ENCODE results near the gene S1PR4.

Gene S1PR4

GRCh38 chr19:3178377-3178972 lies at the start of gene S1PR4:
Gene S1PR4 (plus strand): TSS chr19:3178769. CDS start chr19:3178793, 24 bp downstream.
- H3K36me3 ChIP-seq (ENCODE audit: insufficient read depth, low read depth, low read length): no peaks in the 10 kb centered on the region
- no peaks in the 10 kb centered on the region for H3K9me3 ChIP-seq (ENCODE audit: insufficient read depth, low read depth, low read length)
- H3K4me3 ChIP-seq (ENCODE audit: low read length): no peak within 1 kb of the TSS
- H3K9ac ChIP-seq (ENCODE audit: low read depth, low read length): no peak within 1 kb of the TSS
- no peak within 1 kb of the TSS for H3K27ac ChIP-seq (ENCODE audit: low read length)
- H3K4me1 ChIP-seq (ENCODE audit: insufficient read depth, low read length): no peaks in the 10 kb centered on the region
- H3K27me3 ChIP-seq (ENCODE audit: insufficient read depth, low read length): no peaks in the 10 kb centered on the region

- H3K9ac ChIP-seq (ENCODE audit: low read depth, low read length): no peak overlapping the region
- H3K4me3 ChIP-seq (ENCODE audit: low read length): no peak overlapping the region
- H3K36me3 ChIP-seq (ENCODE audit: insufficient read depth, low read depth, low read length): no peaks in the 10 kb centered on the region
- H3K27me3 ChIP-seq (ENCODE audit: insufficient read depth, low read length): no peaks in the 10 kb centered on the region
- no peak overlapping the region for H3K27ac ChIP-seq (ENCODE audit: low read length)
- H3K4me1 ChIP-seq (ENCODE audit: insufficient read depth, low read length): no peaks in the 10 kb centered on the region
- H3K9me3 ChIP-seq (ENCODE audit: insufficient read depth, low read depth, low read length): no peaks in the 10 kb centered on the region
Measured at GRCh38 chr19:3129112-3129511, 49.5 kb upstream of the S1PR4 start.

- no peaks in the 10 kb centered on the region for H3K27me3 ChIP-seq (ENCODE audit: insufficient read depth, low read length)
- no peaks in the 10 kb centered on the region for H3K9me3 ChIP-seq (ENCODE audit: insufficient read depth, low read depth, low read length)
- no peaks in the 10 kb centered on the region for H3K36me3 ChIP-seq (ENCODE audit: insufficient read depth, low read depth, low read length)
- H3K4me1 ChIP-seq (ENCODE audit: insufficient read depth, low read length): no peaks in the 10 kb centered on the region
- no peak overlapping the region for H3K9ac ChIP-seq (ENCODE audit: low read depth, low read length)
- no peak overlapping the region for H3K4me3 ChIP-seq (ENCODE audit: low read length)
- H3K27ac ChIP-seq (ENCODE audit: low read length): no peak overlapping the region
Measured at GRCh38 chr19:3131168-3131567, 47.4 kb upstream of the S1PR4 start.

GRCh38 chr19:3132971-3133792 lies 45.4 kb upstream of the S1PR4 start:
- H3K4me1 ChIP-seq (ENCODE audit: insufficient read depth, low read length): no peaks in the 10 kb centered on the region
- no peaks in the 10 kb centered on the region for H3K36me3 ChIP-seq (ENCODE audit: insufficient read depth, low read depth, low read length)
- no peaks in the 10 kb centered on the region for H3K27me3 ChIP-seq (ENCODE audit: insufficient read depth, low read length)
- H3K4me3 ChIP-seq (ENCODE audit: low read length): no peak overlapping the region
- no peak overlapping the region for H3K27ac ChIP-seq (ENCODE audit: low read length)
- H3K9me3 ChIP-seq (ENCODE audit: insufficient read depth, low read depth, low read length): no peaks in the 10 kb centered on the region
- H3K9ac ChIP-seq (ENCODE audit: low read depth, low read length): no peak overlapping the region

- no peak overlapping the region for H3K9ac ChIP-seq (ENCODE audit: low read depth, low read length)
- H3K27ac ChIP-seq (ENCODE audit: low read length): no peak overlapping the region
- H3K4me3 ChIP-seq (ENCODE audit: low read length): no peak overlapping the region
Measured at GRCh38 chr19:3133793-3134116, 44.8 kb upstream of the S1PR4 start.

GRCh38 chr19:3135961-3136683 lies 42.4 kb upstream of the S1PR4 start, which contains the start of gene GNA15:
Gene GNA15 (plus strand): TSS chr19:3136033. CDS start chr19:3136451, 418 bp downstream.
- Histone ChIP-seq H3K27me3 (ENCODE audit: insufficient read depth, low read length) (no peaks in the 10 kb centered on the region), H3K4me1 (ENCODE audit: insufficient read depth, low read length) (no peaks in the 10 kb centered on the region), H3K9me3 (ENCODE audit: insufficient read depth, low read depth, low read length) (no peaks in the 10 kb centered on the region), H3K4me3 (ENCODE audit: low read length) (no peak within 1 kb of the TSS), H3K27ac (ENCODE audit: low read length) (no peak within 1 kb of the TSS), H3K9ac (ENCODE audit: low read depth, low read length) (no peak within 1 kb of the TSS), H3K36me3 (ENCODE audit: insufficient read depth, low read depth, low read length) (no peaks in the 10 kb centered on the region)

More at GRCh38 chr19:3133793-3134116, 44.8 kb upstream of the S1PR4 start:
- H3K27me3 ChIP-seq (ENCODE audit: insufficient read depth, low read length): no peaks in the 10 kb centered on the region
- H3K4me1 ChIP-seq (ENCODE audit: insufficient read depth, low read length): no peaks in the 10 kb centered on the region
- H3K36me3 ChIP-seq (ENCODE audit: insufficient read depth, low read depth, low read length): no peaks in the 10 kb centered on the region
- H3K9me3 ChIP-seq (ENCODE audit: insufficient read depth, low read depth, low read length): no peaks in the 10 kb centered on the region

- Histone ChIP-seq H3K9ac (ENCODE audit: low read depth, low read length) (no peak overlapping the region), H3K9me3 (ENCODE audit: insufficient read depth, low read depth, low read length) (no peaks in the 10 kb centered on the region), H3K27ac (ENCODE audit: low read length) (no peak overlapping the region), H3K4me3 (ENCODE audit: low read length) (no peak overlapping the region), H3K36me3 (ENCODE audit: insufficient read depth, low read depth, low read length) (no peaks in the 10 kb centered on the region), H3K27me3 (ENCODE audit: insufficient read depth, low read length) (no peaks in the 10 kb centered on the region), H3K4me1 (ENCODE audit: insufficient read depth, low read length) (no peaks in the 10 kb centered on the region)
Measured at GRCh38 chr19:3136684-3137055, 41.9 kb upstream of the S1PR4 start.

GRCh38 chr19:3137119-3137518 lies 41.5 kb upstream of the S1PR4 start:
- Histone ChIP-seq H3K36me3 (ENCODE audit: insufficient read depth, low read depth, low read length) (no peaks in the 10 kb centered on the region), H3K9me3 (ENCODE audit: insufficient read depth, low read depth, low read length) (no peaks in the 10 kb centered on the region), H3K4me1 (ENCODE audit: insufficient read depth, low read length) (no peaks in the 10 kb centered on the region), H3K4me3 (ENCODE audit: low read length) (no peak overlapping the region), H3K27me3 (ENCODE audit: insufficient read depth, low read length) (no peaks in the 10 kb centered on the region), H3K27ac (ENCODE audit: low read length) (no peak overlapping the region), H3K9ac (ENCODE audit: low read depth, low read length) (no peak overlapping the region)

- H3K36me3 ChIP-seq (ENCODE audit: insufficient read depth, low read depth, low read length): no peaks in the 10 kb centered on the region
- H3K4me3 ChIP-seq (ENCODE audit: low read length): no peak overlapping the region
- no peaks in the 10 kb centered on the region for H3K9me3 ChIP-seq (ENCODE audit: insufficient read depth, low read depth, low read length)
- no peak overlapping the region for H3K27ac ChIP-seq (ENCODE audit: low read length)
- H3K9ac ChIP-seq (ENCODE audit: low read depth, low read length): no peak overlapping the region
- no peaks in the 10 kb centered on the region for H3K4me1 ChIP-seq (ENCODE audit: insufficient read depth, low read length)
- H3K27me3 ChIP-seq (ENCODE audit: insufficient read depth, low read length): no peaks in the 10 kb centered on the region
Measured at GRCh38 chr19:3138268-3138667, 40.3 kb upstream of the S1PR4 start.

GRCh38 chr19:3140667-3141038 lies 37.9 kb upstream of the S1PR4 start:
- H3K4me3 ChIP-seq (ENCODE audit: low read length): no peak overlapping the region
- no peak overlapping the region for H3K9ac ChIP-seq (ENCODE audit: low read depth, low read length)
- no peaks in the 10 kb centered on the region for H3K4me1 ChIP-seq (ENCODE audit: insufficient read depth, low read length)
- H3K9me3 ChIP-seq (ENCODE audit: insufficient read depth, low read depth, low read length): no peaks in the 10 kb centered on the region
- H3K36me3 ChIP-seq (ENCODE audit: insufficient read depth, low read depth, low read length): no peaks in the 10 kb centered on the region
- H3K27ac ChIP-seq (ENCODE audit: low read length): no peak overlapping the region
- H3K27me3 ChIP-seq (ENCODE audit: insufficient read depth, low read length): no peaks in the 10 kb centered on the region

GRCh38 chr19:3142292-3142670 lies 36.3 kb upstream of the S1PR4 start:
- no peaks in the 10 kb centered on the region for H3K9me3 ChIP-seq (ENCODE audit: insufficient read depth, low read depth, low read length)
- H3K4me3 ChIP-seq (ENCODE audit: low read length): no peak overlapping the region
- H3K36me3 ChIP-seq (ENCODE audit: insufficient read depth, low read depth, low read length): no peaks in the 10 kb centered on the region
- no peaks in the 10 kb centered on the region for H3K27me3 ChIP-seq (ENCODE audit: insufficient read depth, low read length)
- no peak overlapping the region for H3K9ac ChIP-seq (ENCODE audit: low read depth, low read length)
- H3K4me1 ChIP-seq (ENCODE audit: insufficient read depth, low read length): no peaks in the 10 kb centered on the region
- H3K27ac ChIP-seq (ENCODE audit: low read length): no peak overlapping the region
